ENCODE data around the gene GDF10.

GDF10 gene

DNA sequence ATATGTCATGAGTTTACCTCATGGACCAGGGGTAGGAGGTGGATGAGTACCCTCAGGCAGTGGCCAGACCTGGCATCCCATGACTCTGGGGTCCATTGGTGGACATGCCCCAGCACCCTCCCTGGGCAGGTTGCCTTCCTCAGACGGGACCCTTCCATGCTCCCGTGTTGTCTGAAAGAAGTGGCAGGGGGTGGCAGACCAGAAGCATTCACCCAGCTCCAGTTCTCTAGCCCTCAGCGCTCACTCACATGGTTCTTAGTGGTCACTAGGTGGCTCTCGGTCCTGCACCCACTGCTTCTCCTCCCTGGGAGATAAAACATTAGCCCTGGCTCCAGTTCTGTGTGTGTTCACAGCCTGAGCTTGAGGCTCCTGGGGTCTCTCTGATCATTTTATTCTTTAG, 54.2 kb downstream of the GDF10 start:
- no peak for DNase-seq (ENCODE audit: low read depth)

DNA sequence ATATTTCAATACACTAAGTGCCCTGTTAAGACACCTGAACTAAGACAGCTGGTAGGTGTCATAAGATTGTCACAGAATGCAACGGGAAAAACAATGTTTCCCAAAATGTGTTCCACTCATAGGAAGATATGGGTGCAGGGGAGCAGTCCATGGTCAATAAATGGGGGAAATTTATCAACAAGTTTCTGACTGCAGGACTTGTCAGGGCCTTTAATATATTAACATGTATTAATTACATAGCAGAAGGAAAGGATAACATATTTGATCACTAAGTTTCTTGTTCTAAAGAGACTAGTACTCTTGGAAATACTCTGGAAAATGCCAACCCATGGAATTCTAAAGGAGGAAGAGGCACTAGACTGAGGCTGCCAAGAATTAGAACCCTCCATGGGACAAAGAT, 54.9 kb downstream of the GDF10 start:
- no peak for DNase-seq (ENCODE audit: low read depth)

DNA sequence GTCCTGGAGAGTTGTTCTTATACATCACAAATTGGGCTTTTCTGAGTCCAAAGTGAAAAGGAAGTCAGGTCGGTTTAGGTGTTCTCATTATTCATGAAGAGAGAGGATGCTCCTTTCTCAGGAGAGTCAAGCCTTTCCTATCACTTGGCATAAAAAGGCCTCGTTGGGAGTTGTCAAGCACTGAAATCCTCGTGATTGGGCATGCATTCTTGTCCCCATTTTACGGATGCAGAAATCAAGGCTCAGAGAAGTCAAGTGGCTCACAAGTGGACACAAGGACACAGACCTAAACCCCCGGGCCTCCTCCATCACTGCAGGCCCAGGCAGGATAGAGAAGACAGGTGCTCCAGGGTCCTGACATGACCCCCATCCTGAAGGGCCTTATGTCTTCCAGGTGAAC, 56.7 kb downstream of the GDF10 start:
- no peak for DNase-seq (ENCODE audit: low read depth)

DNA sequence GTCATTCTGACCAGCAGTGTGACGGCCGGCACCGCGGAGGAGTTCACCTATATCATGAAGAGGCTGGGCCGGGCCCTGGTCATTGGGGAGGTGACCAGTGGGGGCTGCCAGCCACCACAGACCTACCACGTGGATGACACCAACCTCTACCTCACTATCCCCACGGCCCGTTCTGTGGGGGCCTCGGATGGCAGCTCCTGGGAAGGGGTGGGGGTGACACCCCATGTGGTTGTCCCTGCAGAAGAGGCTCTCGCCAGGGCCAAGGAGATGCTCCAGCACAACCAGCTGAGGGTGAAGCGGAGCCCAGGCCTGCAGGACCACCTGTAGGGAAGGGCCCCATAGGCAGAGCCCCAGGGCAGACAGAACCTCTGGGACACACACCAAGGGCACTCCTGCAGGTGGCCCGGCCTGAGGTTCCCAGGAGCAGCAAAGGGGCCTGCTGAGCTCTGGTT, 57.2 kb downstream of the GDF10 start:
- no peak for DNase-seq (ENCODE audit: low read depth)

DNA sequence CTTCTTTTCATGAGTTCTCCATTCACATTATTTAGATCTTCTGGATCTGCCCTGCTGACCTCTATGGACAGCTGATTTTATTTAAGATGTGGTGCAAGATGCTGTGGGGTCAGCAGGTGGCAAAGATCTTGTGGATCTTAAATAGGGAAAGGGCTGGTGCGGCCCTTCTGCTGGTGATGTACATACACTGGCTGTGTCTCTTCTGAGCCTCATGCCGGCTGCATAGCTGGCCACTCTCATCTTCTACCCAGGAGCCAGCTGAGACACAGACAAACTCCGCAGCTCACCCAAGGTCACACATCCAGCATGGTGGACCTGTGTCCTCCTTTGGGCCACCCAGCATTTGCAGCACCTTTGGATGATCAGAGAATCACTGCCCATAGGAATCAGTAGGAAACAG, 57.9 kb downstream of the GDF10 start:
- DNase-seq (ENCODE audit: low read depth) = no peak

DNA sequence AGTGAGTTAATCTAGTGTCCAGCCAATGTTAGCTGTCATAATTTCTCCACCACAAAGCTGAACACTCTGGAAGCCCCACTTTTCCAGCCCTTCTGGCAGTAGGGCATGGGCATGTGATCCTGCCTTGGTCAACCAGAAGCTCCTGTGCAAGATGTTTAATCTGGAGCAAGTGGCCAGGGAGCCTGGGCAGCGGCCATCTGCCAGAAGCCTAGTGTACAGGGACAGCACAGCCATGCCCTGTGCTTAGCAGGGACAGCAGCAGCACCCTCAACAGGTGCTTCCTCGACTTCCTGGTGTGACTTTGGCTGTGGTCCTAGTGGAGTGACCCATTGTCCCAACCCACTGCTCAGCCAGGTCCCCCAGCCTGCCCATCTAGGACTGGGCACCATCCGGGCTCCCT, 58.5 kb downstream of the GDF10 start:
- no peak for DNase-seq (ENCODE audit: low read depth)

DNA sequence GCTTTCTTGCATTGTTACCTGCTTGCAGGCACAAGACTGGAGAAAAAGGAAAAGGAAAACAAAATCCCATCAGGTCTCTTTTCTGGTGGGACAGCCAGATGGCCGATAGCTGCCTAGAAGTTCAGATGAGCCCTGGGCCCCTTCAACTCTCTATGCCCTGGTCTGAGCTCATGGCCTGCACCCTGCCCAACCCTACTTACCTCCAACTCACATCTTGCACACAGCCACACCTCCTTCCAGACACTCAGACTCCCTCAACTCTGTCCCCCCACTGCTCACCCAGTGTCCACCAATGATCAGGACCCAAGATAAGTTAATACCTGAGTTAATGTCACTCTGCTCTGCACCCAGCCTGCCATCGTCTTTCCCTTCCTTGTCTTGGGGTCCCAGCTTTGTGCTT, 59.1 kb downstream of the GDF10 start:
- no peak for DNase-seq (ENCODE audit: low read depth)

DNA sequence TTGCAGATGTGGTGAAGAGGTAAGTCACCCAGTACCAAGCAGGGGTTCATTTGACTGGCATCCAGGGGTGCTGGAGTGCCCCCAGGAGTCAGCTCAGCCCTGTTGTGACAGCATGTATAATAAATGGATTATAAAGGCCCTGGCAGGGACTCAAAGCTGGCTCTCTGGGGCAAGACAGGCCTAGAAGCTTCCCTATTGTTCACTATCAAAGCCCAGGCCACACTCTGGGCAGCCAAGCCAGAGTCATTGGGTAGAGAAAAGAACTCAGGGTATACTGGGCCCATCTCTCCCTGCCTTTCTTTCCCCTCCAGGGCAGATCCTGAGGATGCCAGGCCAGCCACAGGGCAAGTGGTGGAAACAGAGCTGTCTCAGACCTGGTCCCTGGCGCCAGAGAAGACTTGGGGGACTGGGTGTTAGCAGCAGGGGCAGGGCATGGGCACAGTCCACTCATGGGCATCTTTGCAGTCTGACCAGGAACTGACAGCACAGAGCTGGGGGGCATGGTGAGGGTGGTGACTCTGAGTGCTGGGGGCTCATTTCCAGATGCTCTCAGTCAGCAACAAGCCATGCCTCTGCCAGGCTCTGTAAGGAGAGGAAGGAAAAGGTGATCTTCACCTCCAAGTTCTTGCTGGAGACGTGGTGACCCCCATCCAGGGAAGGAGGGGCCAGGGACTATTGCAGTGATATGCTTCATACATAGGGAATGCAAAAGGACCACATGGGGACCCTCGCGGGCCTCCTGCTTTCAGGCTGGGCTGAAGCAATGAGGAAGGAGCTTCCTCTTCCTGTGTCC, 59.8 kb downstream of the GDF10 start:
- DNase-seq (ENCODE audit: low read depth) = no peak

DNA sequence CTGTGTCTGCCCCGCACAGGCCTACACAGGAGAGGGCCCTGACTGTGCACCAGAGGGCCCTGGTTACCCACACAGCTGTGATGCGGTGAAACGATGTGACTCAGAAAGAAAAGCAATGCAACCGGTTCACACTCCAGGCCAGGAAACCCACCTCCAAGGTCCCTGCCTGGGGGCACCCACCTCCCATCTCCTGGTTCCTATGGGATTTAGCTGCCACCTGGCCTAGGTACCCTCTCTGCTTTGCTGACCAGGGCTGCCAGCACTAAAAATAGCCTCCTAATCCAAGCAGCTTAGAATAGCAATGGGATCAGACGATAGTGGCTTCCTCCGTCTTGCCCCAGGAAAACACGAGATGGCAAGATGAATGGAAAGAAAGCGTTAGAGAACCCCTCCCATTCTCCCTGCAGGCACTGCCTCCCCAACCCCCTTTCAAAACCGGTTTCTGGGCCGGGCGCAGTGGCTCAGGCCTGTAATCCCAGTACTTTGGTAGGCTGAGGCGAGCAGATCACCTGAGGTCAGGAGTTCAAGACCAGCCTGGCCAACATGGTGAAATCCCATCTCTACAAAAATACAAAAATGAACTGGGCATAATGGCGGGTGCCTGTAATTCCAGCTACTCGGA, 60.5 kb downstream of the GDF10 start:
- DNase-seq (ENCODE audit: low read depth) = no peak

DNA sequence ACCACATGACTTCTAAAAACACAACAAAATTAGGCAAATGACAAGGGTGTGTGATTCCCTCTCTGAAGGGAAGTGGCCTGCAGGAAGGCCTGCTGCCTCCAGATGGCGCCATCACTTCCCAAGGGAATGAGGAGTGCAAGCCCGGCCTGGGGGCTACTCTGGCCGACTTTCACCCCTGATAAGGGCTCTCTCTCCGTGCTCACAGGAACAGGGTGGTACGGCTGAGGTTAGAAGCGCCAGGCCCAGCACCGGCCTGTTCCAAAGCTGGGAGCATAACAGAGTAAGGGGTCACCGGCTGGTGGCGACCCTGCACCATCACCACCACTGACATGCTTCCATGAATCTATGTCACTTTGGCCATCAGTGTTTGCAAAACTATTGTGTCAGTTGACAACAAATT, 61.3 kb downstream of the GDF10 start:
- no peak for DNase-seq (ENCODE audit: low read depth)

DNA sequence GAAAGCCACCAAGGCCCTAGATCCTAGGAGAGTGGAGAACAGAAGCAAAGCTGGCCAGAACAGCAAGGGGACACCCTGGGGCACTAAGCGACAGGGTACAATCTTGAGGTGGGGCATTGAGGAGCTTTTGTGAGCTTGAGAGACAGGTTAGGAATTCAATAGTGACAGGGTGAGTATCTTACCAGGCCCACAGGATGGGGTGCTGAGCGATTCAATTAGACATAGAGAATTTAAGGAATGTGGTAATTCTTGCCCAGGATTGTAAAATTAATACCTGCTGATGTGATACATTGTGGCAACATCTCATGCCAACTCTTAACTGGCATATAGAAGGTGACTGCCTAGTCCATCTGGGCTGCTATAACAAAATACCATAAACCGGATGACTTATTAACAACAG, 62.2 kb downstream of the GDF10 start:
- no peak for DNase-seq (ENCODE audit: low read depth)

Data from stimulated activated CD8-positive, alpha-beta memory T cell treated with anti-CD3 and anti-CD28 coated beads, Interleukin-12 subunit alpha, Interleukin-12 subunit beta, amount 100 ng/mL, for 4 hours (primary cell).